Measurements from ENCODE around the gene MUL1.

GRCh38 chr1:20485527-20486456 is 22.2 kb downstream of the MUL1 start, which contains the start of gene CAMK2N1:
- TF ChIP-seq CTCF (IDR thresholded peaks at IDR 0.05), result no peak
- no peak for TF ChIP-seq POLR2A (IDR thresholded peaks at IDR 0.05; ENCODE audit: low read depth)
